ENCODE measurements around the gene PDE2A.

Gene PDE2A

DNA sequence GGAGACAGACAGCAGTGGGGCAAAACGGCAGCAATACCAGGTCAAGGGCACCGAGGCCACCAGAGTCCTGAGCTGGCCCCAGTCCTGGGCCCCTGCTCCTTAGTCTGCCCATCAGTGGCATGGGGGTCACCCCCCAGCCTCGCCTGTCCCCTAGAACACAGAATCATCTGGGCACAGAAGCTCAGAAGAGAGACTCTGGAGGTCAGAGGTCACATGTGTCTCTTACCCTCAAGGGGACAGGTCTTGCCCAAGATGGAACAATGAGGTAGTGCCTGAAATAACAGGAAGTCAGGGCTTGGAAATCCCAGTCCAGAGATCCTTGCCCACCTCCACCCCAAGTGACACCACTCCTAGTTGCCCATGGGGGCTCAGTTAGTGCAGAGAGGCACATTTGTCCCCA, 20.6 kb downstream of the PDE2A start:
- no peak for ATAC-seq
- no peak for TF ChIP-seq CSDC2 (CRISPR knock-in tag; IDR thresholded peaks at IDR 0.05)
- no peak for TF ChIP-seq TCF4 (CRISPR knock-in tag; IDR thresholded peaks at IDR 0.05; ENCODE audit: borderline replicate concordance)
- no peak for TF ChIP-seq ZC3H10 (CRISPR knock-in tag; IDR thresholded peaks at IDR 0.05)
- TF ChIP-seq ZNF70 (CRISPR knock-in tag; IDR thresholded peaks at IDR 0.05) = no peak
- no peak for TF ChIP-seq BACH2 (CRISPR knock-in tag; IDR thresholded peaks at IDR 0.05; ENCODE audit: borderline replicate concordance)
- no peak for TF ChIP-seq PPARA (CRISPR knock-in tag; IDR thresholded peaks at IDR 0.05; ENCODE audit: borderline replicate concordance)
- TF ChIP-seq ZNF8 (CRISPR knock-in tag; IDR thresholded peaks at IDR 0.05) = no peak
- no peak for TF ChIP-seq GLIS3 (CRISPR knock-in tag; IDR thresholded peaks at IDR 0.05)
- no peak for TF ChIP-seq RARB (CRISPR knock-in tag; IDR thresholded peaks at IDR 0.05)
- no peak for TF ChIP-seq TOX (CRISPR knock-in tag; IDR thresholded peaks at IDR 0.05; ENCODE audit: borderline replicate concordance)
- no peak for TF ChIP-seq CREB5 (CRISPR knock-in tag; IDR thresholded peaks at IDR 0.05; ENCODE audit: low read depth)
- TF ChIP-seq, protein P1, sequence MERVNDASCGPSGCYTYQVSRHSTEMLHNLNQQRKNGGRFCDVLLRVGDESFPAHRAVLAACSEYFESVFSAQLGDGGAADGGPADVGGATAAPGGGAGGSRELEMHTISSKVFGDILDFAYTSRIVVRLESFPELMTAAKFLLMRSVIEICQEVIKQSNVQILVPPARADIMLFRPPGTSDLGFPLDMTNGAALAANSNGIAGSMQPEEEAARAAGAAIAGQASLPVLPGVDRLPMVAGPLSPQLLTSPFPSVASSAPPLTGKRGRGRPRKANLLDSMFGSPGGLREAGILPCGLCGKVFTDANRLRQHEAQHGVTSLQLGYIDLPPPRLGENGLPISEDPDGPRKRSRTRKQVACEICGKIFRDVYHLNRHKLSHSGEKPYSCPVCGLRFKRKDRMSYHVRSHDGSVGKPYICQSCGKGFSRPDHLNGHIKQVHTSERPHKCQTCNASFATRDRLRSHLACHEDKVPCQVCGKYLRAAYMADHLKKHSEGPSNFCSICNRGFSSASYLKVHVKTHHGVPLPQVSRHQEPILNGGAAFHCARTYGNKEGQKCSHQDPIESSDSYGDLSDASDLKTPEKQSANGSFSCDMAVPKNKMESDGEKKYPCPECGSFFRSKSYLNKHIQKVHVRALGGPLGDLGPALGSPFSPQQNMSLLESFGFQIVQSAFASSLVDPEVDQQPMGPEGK (CRISPR knock-in tag; IDR thresholded peaks at IDR 0.05; ENCODE audit: borderline replicate concordance) = no peak
- TF ChIP-seq ZNF565 (CRISPR knock-in tag; conservative IDR thresholded peaks at IDR 0.05; ENCODE audit: low read depth) = no peak
- TF ChIP-seq ZFP30 (CRISPR knock-in tag; IDR thresholded peaks at IDR 0.05) = no peak
- TF ChIP-seq, protein P2, sequence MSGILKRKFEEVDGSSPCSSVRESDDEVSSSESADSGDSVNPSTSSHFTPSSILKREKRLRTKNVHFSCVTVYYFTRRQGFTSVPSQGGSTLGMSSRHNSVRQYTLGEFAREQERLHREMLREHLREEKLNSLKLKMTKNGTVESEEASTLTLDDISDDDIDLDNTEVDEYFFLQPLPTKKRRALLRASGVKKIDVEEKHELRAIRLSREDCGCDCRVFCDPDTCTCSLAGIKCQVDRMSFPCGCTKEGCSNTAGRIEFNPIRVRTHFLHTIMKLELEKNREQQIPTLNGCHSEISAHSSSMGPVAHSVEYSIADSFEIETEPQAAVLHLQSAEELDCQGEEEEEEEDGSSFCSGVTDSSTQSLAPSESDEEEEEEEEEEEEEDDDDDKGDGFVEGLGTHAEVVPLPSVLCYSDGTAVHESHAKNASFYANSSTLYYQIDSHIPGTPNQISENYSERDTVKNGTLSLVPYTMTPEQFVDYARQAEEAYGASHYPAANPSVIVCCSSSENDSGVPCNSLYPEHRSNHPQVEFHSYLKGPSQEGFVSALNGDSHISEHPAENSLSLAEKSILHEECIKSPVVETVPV (CRISPR knock-in tag; IDR thresholded peaks at IDR 0.05) = no peak

DNA sequence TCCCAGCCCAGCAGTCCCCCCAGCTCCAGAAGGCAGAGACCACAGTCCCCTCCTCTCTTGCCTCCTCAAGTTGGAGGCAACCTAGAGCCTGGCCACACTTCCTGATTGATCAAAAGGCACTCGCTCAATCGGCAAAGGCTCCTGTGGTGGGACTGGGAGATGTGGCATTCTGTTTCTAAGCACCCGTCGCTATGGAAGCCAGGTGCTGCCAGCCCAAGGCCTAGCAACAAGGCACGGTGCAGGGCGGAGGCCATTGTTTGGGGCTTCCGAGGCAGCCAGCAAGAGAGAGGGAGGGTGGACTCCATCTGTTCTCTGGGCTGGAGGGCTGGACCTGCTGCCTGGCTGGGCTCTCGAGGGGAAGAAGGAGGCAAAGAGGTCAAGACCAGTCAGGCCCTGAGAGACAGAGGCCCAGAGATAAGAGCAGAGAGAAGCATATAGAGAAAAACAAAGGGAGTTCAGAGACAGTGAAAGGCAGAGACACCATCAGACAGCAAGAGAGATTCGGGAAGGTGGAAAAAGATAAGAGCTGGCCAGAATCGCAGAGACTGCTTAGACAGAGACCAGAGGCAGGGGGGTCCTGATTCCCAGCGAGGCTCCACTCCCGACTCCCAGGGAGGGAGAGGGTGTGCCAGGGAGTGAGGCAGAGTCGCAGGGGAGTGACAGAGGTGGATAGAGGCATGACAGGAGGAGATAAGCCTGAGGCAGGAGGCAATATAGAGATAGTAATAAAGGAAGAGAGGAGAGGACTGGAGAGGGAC, 21.2 kb downstream of the PDE2A start:
- TF ChIP-seq, protein P3, sequence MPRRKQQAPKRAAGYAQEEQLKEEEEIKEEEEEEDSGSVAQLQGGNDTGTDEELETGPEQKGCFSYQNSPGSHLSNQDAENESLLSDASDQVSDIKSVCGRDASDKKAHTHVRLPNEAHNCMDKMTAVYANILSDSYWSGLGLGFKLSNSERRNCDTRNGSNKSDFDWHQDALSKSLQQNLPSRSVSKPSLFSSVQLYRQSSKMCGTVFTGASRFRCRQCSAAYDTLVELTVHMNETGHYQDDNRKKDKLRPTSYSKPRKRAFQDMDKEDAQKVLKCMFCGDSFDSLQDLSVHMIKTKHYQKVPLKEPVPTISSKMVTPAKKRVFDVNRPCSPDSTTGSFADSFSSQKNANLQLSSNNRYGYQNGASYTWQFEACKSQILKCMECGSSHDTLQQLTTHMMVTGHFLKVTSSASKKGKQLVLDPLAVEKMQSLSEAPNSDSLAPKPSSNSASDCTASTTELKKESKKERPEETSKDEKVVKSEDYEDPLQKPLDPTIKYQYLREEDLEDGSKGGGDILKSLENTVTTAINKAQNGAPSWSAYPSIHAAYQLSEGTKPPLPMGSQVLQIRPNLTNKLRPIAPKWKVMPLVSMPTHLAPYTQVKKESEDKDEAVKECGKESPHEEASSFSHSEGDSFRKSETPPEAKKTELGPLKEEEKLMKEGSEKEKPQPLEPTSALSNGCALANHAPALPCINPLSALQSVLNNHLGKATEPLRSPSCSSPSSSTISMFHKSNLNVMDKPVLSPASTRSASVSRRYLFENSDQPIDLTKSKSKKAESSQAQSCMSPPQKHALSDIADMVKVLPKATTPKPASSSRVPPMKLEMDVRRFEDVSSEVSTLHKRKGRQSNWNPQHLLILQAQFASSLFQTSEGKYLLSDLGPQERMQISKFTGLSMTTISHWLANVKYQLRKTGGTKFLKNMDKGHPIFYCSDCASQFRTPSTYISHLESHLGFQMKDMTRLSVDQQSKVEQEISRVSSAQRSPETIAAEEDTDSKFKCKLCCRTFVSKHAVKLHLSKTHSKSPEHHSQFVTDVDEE (CRISPR knock-in tag; IDR thresholded peaks at IDR 0.05) = no peak
- TF ChIP-seq OSR1 (CRISPR knock-in tag; IDR thresholded peaks at IDR 0.05) (no peak), RARB (CRISPR knock-in tag; IDR thresholded peaks at IDR 0.05) (no peak), CSDC2 (CRISPR knock-in tag; IDR thresholded peaks at IDR 0.05) (no peak), ZNF70 (CRISPR knock-in tag; IDR thresholded peaks at IDR 0.05) (no peak), ARNTL (CRISPR knock-in tag; IDR thresholded peaks at IDR 0.05; ENCODE audit: borderline replicate concordance, low read depth) (no peak), ESRRG (CRISPR knock-in tag; IDR thresholded peaks at IDR 0.05) (no peak), ZNF565 (CRISPR knock-in tag; conservative IDR thresholded peaks at IDR 0.05; ENCODE audit: low read depth) (no peak), ZC3H10 (CRISPR knock-in tag; IDR thresholded peaks at IDR 0.05) (no peak), ZFP3 (CRISPR knock-in tag; IDR thresholded peaks at IDR 0.05) (no peak), GLIS3 (CRISPR knock-in tag; IDR thresholded peaks at IDR 0.05) (no peak), BACH2 (CRISPR knock-in tag; IDR thresholded peaks at IDR 0.05; ENCODE audit: borderline replicate concordance) (no peak)
- TF ChIP-seq, protein P1 (CRISPR knock-in tag; IDR thresholded peaks at IDR 0.05; ENCODE audit: borderline replicate concordance) = no peak
- no peak for ATAC-seq

DNA sequence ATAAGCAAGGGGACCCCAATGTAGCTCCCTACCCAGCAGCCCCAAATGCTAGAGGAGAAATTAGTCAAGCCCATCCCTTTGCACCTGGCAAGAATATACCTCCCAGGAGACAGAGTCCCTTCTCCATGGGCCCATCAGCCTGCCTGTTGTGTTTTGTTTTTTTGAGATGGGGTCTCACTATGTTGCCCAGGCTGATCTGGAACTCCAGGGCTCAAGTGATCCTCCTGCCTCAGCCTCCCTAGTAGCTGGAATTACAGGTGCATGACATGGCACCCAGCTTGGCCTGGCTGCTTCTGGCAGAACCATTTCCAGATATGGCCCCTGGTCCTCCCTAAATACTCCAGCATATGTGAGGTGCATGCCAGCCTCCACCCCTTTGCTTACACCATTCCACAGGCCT, 22.1 kb downstream of the PDE2A start:
- no peak for ATAC-seq
- TF ChIP-seq ZNF70 (CRISPR knock-in tag; IDR thresholded peaks at IDR 0.05) (no peak), ZFP3 (CRISPR knock-in tag; IDR thresholded peaks at IDR 0.05) (no peak), ARNTL (CRISPR knock-in tag; IDR thresholded peaks at IDR 0.05; ENCODE audit: borderline replicate concordance, low read depth) (no peak), TOX (CRISPR knock-in tag; IDR thresholded peaks at IDR 0.05; ENCODE audit: borderline replicate concordance) (no peak), ESRRG (CRISPR knock-in tag; IDR thresholded peaks at IDR 0.05) (no peak), CREB5 (CRISPR knock-in tag; IDR thresholded peaks at IDR 0.05; ENCODE audit: low read depth) (no peak), PPARA (CRISPR knock-in tag; IDR thresholded peaks at IDR 0.05; ENCODE audit: borderline replicate concordance) (no peak), OSR1 (CRISPR knock-in tag; IDR thresholded peaks at IDR 0.05) (no peak)

Measured in SK-N-SH treated with all-trans-retinoic acid at 6 μM for 48 hours (cell line).